Measurements from ENCODE around the gene SEMA5B. TPM values are rescaled to one million over a fixed set of nuclear protein-coding genes. Genes with fewer than 3 reads are reported as not detected.

SEMA5B gene
- total RNA-seq (2022) (not detected in 2 replicates), Bru-seq, nascent RNA (percentile 2 among the genes with signal in this experiment), BruChase-seq, experiment 1, labeled RNA remaining after a 6-hour chase (percentile 2 among the genes with signal in this experiment), BruChase-seq, experiment 2, labeled RNA remaining after a 2-hour chase (percentile 2 among the genes with signal in this experiment)
- long read RNA-seq, result 0 reads

DNA sequence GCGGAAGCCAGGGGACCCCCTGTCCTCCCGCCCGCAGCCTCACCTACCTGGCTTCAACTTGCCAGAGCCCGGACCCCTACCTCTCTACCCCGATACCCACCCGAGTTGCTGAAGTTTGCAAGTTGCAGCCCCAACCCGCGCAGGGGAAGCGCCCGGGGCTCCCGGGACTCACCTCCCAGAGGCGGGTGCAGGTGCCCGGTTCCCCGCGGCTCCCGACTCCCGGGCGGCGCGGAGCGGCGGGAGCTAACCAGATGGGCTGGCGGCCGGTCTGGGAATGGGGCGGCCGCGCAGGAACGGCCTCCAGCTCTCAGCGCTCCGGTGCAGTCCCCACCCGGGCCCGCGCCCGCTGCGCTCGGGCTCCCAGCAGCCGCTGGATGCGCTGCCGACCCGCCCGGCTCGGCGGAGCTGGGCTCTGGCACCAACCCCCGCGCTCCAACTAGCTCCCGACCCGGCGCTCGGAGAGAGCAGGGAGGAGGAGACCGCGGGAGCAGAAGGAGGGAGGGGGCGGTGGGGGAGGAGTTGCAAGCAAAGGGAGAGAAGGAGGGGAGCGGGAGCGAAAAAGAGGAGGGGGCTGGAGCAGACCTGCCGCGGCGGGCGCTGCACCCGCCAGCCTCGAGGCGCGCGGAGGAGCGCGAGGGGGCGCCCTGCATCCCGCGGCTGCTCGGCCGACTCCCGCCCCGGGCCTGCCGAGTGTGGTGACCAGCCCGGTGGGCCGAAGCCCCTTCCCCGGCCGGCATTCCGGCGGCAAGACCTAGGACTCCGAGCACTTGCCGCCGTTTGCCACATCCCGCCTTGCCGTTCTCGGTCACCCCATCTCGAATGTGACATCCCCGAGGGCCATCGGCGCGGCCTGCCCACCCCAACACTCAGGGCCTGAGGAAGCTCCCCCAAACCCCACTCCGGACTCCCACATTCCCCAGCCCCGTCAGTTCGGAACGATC is at the start of gene SEMA5B:
TSS of gene SEMA5B (minus strand) at position 472 of the 941 bp plus-strand sequence. CDS start 66,500 bp downstream, outside the sequence.
- CTCF ChIA-PET, result interaction anchor here (0.6 to 2.3 kb wide), 11 partner anchors 10 to 590 kb away, joined by 3 to 9 read pairs (median 4); no protein-coding TSS in a partner anchor
- Mint-ChIP-seq H3K36me3 (ENCODE audit: insufficient read depth, unreplicated experiment) (no peaks in the 10 kb centered on the region), H3K27ac (ENCODE audit: unreplicated experiment) (no peak within 1 kb of the TSS), H3K4me3 (ENCODE audit: low read depth, unreplicated experiment) (peak within 1 kb of the TSS; percentile 69), H3K4me1 (ENCODE audit: low read depth, unreplicated experiment) (peaks cover 9% of the 10 kb centered on the region), H3K27me3 (ENCODE audit: unreplicated experiment) (peaks cover 47% of the 10 kb centered on the region), H3K9me3 (ENCODE audit: low read depth, unreplicated experiment) (no peaks in the 10 kb centered on the region)
- TF ChIP-seq CTCF (IDR thresholded peaks at IDR 0.05; ENCODE audit: unreplicated experiment), result peak; percentile 48
- no TSS peak for BruUV-seq (replicated peaks)
- DNase-seq, result peak; percentile 43
- intact Hi-C loops (cut with micrococcal nuclease; ENCODE audit: unreplicated experiment), result loop anchor here (1.0 to 5.0 kb wide), 3 partner anchors 84 to 272 kb away; no protein-coding TSS in a partner anchor

DNA sequence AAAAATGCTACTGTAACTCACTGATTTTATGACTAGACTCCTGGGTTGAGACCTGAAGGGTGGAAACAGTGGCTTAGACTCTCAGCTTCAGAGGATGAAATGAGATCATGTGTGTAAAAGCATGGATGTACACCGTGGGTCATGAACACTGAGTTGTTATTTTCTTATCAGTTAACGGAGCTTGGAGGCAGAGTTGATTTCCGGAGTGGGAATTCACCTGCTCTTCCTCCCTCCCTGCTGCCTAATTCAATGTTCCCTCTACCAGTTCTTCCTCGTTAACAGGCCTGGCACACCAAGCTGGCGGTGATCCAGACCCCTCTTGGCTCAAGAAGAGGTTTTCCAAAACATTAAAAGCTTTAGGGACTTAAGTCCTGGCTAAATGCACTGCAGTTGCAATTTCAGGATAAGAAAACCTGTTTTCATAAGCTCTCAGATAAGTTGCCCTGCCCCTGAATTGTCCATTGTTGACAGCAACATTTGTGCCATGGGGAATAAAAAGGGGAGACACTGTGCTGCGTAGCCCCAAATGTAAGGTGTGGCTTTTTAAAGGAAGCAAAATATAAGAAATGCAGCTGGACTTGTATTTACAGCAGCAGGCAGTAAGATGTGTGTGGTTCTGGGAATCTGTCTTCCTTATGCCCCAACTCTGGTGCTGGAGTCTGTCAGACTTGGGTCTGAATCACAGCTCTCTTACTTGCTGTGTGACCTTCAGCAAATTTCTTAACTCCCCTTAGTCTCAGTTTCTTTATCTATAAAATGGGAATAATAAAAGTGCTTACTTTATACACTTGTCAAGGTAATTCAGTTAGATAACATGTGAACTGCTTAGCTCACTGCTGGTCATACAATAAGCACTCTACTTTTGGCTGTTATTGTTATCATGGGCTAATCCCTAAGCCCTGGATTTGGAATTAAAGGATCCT is 49.2 kb upstream of the SEMA5B start:
- Mint-ChIP-seq H3K9me3 (ENCODE audit: low read depth, unreplicated experiment) (no peaks in the 10 kb centered on the region), H3K27ac (ENCODE audit: unreplicated experiment) (no peak overlapping the region), H3K36me3 (ENCODE audit: insufficient read depth, unreplicated experiment) (no peaks in the 10 kb centered on the region), H3K4me1 (ENCODE audit: low read depth, unreplicated experiment) (peaks cover 23% of the 10 kb centered on the region), H3K4me3 (ENCODE audit: low read depth, unreplicated experiment) (no peak overlapping the region), H3K27me3 (ENCODE audit: unreplicated experiment) (no peaks in the 10 kb centered on the region)
- no TSS peak for BruUV-seq (replicated peaks)
- CTCF ChIA-PET, result no interaction called here
- intact Hi-C loops (cut with micrococcal nuclease; ENCODE audit: unreplicated experiment), result no loop called here
- peak; percentile 6 for DNase-seq
- TF ChIP-seq CTCF (IDR thresholded peaks at IDR 0.05; ENCODE audit: unreplicated experiment), result no peak

GRCh38 chr3:123076112-123076495 is 48.5 kb upstream of the SEMA5B start:
- Mint-ChIP-seq H3K27ac (ENCODE audit: unreplicated experiment) (no peak overlapping the region), H3K9me3 (ENCODE audit: low read depth, unreplicated experiment) (no peaks in the 10 kb centered on the region), H3K4me1 (ENCODE audit: low read depth, unreplicated experiment) (peaks cover 23% of the 10 kb centered on the region), H3K27me3 (ENCODE audit: unreplicated experiment) (no peaks in the 10 kb centered on the region), H3K4me3 (ENCODE audit: low read depth, unreplicated experiment) (no peak overlapping the region), H3K36me3 (ENCODE audit: insufficient read depth, unreplicated experiment) (no peaks in the 10 kb centered on the region)
- no TSS peak for BruUV-seq (replicated peaks)
- TF ChIP-seq CTCF (IDR thresholded peaks at IDR 0.05; ENCODE audit: unreplicated experiment), result no peak
- no peak for DNase-seq
- CTCF ChIA-PET, result no interaction called here
- intact Hi-C loops (cut with micrococcal nuclease; ENCODE audit: unreplicated experiment), result no loop called here

DNA sequence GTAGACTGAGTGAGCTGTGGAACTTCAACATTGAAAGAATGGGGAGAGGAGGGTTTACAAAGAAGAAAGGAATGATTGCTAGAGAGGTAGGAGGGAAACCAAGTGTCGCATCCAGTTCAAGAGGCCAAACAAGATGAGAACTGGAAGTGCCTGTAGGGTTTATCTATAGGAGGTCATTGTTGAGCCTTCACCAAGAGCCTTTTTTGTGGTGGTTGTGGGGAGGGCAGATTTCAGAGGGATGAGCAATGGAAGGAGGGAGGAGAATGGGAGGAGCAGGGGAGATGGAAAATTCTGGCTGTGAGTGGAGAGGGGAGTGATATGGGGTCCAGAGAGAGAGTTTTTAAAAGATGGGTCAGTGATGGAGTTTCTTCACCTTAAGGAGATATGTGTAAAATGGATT is 47.8 kb upstream of the SEMA5B start:
- H3K4me1 Mint-ChIP-seq (ENCODE audit: low read depth, unreplicated experiment), result peaks cover 23% of the 10 kb centered on the region
- no TSS peak for BruUV-seq (replicated peaks)
- no peak for TF ChIP-seq CTCF (IDR thresholded peaks at IDR 0.05; ENCODE audit: unreplicated experiment)
- no peaks in the 10 kb centered on the region for H3K9me3 Mint-ChIP-seq (ENCODE audit: low read depth, unreplicated experiment)
- H3K27me3 Mint-ChIP-seq (ENCODE audit: unreplicated experiment), result no peaks in the 10 kb centered on the region
- no peaks in the 10 kb centered on the region for H3K36me3 Mint-ChIP-seq (ENCODE audit: insufficient read depth, unreplicated experiment)
- DNase-seq, result no peak
- CTCF ChIA-PET, result interaction anchor here (0.5 kb wide), 1 partner anchor 61 kb away, joined by 4 read pairs; no protein-coding TSS in a partner anchor
- no peak overlapping the region for H3K27ac Mint-ChIP-seq (ENCODE audit: unreplicated experiment)
- no peak overlapping the region for H3K4me3 Mint-ChIP-seq (ENCODE audit: low read depth, unreplicated experiment)
- intact Hi-C loops (cut with micrococcal nuclease; ENCODE audit: unreplicated experiment), result no loop called here

Measured in Calu3 (cell line).